ENCODE results near the gene HTR7.
"Not testable (repeated sequence)": the region's sequence is repeated elsewhere in the genome, so short reads cannot be mapped to it uniquely, and the experiment has no call there.

The HTR7 gene

DNA sequence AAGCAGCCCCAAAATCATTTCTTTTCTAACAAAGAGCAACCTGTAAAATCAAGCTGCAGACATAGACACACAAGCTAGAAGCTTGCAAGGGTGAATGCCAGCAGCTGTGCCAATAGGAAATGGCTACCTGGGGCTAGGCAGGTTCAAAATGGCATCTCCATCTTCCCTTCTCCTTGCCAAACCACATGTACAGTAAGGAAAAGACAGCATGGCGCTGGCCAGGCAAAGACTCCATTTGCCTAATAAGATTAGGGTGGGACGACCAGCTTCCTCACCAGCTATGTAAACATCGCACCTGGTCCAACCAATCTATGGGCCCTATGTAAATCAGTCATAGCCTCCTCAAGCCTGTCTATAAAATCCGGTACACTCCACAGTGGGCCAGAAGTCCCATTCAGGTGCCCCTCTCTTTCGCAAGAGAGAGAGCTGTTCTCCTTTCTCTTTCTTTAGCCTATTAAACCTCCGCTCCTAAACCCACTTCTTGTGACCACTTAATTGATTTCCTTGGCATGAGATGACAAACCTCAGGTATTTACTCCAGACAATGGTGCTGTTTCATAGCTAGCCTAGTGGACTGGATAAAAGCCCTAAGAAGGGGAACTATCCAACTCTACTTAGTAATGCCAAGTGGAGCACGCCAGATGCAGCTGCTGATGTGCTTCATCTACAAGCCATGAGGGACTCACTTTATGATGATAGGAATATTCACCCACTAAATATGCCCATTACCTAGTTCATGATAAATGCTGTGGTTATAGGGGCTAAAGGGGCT, 44.1 kb downstream of the HTR7 start:
- Histone ChIP-seq H3K36me3 (ENCODE audit: control insufficient read depth, insufficient read depth, low read length) (no peaks in the 10 kb centered on the region), H3K4me3 (replicated peaks; ENCODE audit: low read depth, low read length) (no peak overlapping the region), H3K27me3 (replicated peaks; ENCODE audit: control insufficient read depth, insufficient read depth, low read length) (no peaks in the 10 kb centered on the region)
- TF ChIP-seq, protein P1, sequence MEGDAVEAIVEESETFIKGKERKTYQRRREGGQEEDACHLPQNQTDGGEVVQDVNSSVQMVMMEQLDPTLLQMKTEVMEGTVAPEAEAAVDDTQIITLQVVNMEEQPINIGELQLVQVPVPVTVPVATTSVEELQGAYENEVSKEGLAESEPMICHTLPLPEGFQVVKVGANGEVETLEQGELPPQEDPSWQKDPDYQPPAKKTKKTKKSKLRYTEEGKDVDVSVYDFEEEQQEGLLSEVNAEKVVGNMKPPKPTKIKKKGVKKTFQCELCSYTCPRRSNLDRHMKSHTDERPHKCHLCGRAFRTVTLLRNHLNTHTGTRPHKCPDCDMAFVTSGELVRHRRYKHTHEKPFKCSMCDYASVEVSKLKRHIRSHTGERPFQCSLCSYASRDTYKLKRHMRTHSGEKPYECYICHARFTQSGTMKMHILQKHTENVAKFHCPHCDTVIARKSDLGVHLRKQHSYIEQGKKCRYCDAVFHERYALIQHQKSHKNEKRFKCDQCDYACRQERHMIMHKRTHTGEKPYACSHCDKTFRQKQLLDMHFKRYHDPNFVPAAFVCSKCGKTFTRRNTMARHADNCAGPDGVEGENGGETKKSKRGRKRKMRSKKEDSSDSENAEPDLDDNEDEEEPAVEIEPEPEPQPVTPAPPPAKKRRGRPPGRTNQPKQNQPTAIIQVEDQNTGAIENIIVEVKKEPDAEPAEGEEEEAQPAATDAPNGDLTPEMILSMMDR (IDR thresholded peaks at IDR 0.05; ENCODE audit: insufficient read depth, low read length, poor library complexity, severe bottlenecking): no peak
- DNase-seq (ENCODE audit: extremely low read depth, insufficient read length): no peak

- H3K27me3 ChIP-seq (replicated peaks; ENCODE audit: control insufficient read depth, insufficient read depth, low read length); DNase-seq (ENCODE audit: extremely low read depth, insufficient read length); H3K36me3 ChIP-seq (ENCODE audit: control insufficient read depth, insufficient read depth, low read length); H3K4me3 ChIP-seq (replicated peaks; ENCODE audit: low read depth, low read length): not testable (repeated sequence)
Measured at GRCh38 chr10:90807106-90807505, 50.7 kb downstream of the HTR7 start.

GRCh38 chr10:90806677-90807076, 51.2 kb downstream of the HTR7 start:
- TF ChIP-seq, protein P1 (IDR thresholded peaks at IDR 0.05; ENCODE audit: insufficient read depth, low read length, poor library complexity, severe bottlenecking): no peak
- no peak for DNase-seq (ENCODE audit: extremely low read depth, insufficient read length)
- H3K4me3 ChIP-seq (replicated peaks; ENCODE audit: low read depth, low read length): no peak overlapping the region
- no peaks in the 10 kb centered on the region for H3K36me3 ChIP-seq (ENCODE audit: control insufficient read depth, insufficient read depth, low read length)
- no peaks in the 10 kb centered on the region for H3K27me3 ChIP-seq (replicated peaks; ENCODE audit: control insufficient read depth, insufficient read depth, low read length)

DNA sequence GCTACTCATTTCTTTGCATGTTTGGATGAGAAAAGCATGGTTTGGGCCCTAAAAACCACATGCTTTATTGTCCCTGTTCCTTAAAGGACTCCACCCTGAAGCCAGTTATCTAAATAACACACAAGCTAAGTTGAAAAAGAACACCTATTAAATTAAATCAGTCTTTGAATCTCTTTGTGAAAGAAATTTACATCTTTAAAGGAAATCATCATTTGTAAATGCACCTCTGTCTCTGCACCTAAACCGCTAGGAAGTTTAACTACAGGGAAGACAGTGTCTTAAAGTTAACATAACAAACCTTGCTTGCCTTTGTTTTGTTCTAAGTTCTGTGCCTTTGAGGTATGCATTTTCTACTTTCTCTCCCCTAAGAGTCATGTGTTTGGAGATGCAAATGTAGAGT, 52.6 kb downstream of the HTR7 start:
- H3K36me3 ChIP-seq (ENCODE audit: control insufficient read depth, insufficient read depth, low read length): no peaks in the 10 kb centered on the region
- no peaks in the 10 kb centered on the region for H3K27me3 ChIP-seq (replicated peaks; ENCODE audit: control insufficient read depth, insufficient read depth, low read length)
- no peak for DNase-seq (ENCODE audit: extremely low read depth, insufficient read length)
- TF ChIP-seq, protein P1 (IDR thresholded peaks at IDR 0.05; ENCODE audit: insufficient read depth, low read length, poor library complexity, severe bottlenecking): no peak
- H3K4me3 ChIP-seq (replicated peaks; ENCODE audit: low read depth, low read length): no peak overlapping the region

DNA sequence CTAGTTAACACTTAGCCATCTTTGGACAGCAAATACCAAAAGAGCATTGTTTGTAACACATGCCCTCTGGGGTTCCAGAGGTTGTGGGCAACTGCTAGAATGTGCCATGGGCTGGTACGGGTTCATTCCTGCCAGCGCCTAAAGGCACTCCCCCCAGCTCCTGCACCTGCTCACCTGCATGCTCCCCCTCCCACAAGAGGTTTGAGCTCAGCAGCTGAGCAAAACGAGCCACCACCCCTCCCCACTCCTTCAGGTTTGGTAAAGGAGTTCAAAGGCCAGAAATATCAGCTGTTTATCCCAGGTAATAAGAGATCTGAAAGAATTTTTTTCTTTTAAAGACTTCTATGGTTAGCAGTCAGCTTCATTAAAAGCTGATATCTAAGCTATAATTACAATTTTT, 53.5 kb downstream of the HTR7 start:
- no peaks in the 10 kb centered on the region for H3K27me3 ChIP-seq (replicated peaks; ENCODE audit: control insufficient read depth, insufficient read depth, low read length)
- H3K36me3 ChIP-seq (ENCODE audit: control insufficient read depth, insufficient read depth, low read length): no peaks in the 10 kb centered on the region
- TF ChIP-seq, protein P1 (IDR thresholded peaks at IDR 0.05; ENCODE audit: insufficient read depth, low read length, poor library complexity, severe bottlenecking): no peak
- H3K4me3 ChIP-seq (replicated peaks; ENCODE audit: low read depth, low read length): no peak overlapping the region
- no peak for DNase-seq (ENCODE audit: extremely low read depth, insufficient read length)

DNA sequence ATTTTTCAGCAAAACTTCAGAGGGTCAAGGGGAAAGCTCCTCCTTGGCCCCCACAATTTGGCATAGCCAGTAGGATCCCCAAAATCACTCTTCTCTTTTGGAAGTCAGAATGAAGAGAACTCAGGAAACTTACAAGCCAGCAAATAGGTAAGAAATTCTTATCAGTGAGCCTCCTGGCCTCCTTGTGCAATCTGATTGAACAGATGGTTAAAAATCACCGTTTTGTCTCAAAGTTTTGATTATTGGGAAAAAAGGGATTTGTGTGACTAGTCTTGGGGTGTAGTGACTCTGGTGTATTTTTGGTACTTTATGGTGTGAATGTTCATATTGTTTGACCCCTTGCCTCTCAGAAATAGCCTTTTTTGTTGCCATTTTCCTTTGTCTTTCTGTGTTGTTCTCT, 56.2 kb downstream of the HTR7 start:
- DNase-seq (ENCODE audit: extremely low read depth, insufficient read length): no peak
- Histone ChIP-seq H3K27me3 (replicated peaks; ENCODE audit: control insufficient read depth, insufficient read depth, low read length) (no peaks in the 10 kb centered on the region), H3K36me3 (ENCODE audit: control insufficient read depth, insufficient read depth, low read length) (no peaks in the 10 kb centered on the region), H3K4me3 (replicated peaks; ENCODE audit: low read depth, low read length) (no peak overlapping the region)
- TF ChIP-seq, protein P1 (IDR thresholded peaks at IDR 0.05; ENCODE audit: insufficient read depth, low read length, poor library complexity, severe bottlenecking): no peak
